ENCODE data around the gene LRP2. TPM values are rescaled to one million over a fixed set of nuclear protein-coding genes. Genes with fewer than 3 reads are reported as not detected.
A peak's percentile ranks its signal among the peaks of the same experiment; 100 is the strongest.

LRP2 gene
- total and polyA plus RNA-seq, 2 donors (not counting 1 experiment from before 2014, with no cell fraction given), result under 0.01 TPM; not detected in 1

- no peaks in the 10 kb centered on the region for H3K4me1 ChIP-seq (ENCODE audit: control insufficient read depth, extremely low read depth, insufficient read depth, low read length)
- no peaks in the 10 kb centered on the region for H3K79me2 ChIP-seq (ENCODE audit: control insufficient read depth, insufficient read depth, low read length)
- no peak overlapping the region for H3K27ac ChIP-seq (ENCODE audit: insufficient read depth, low read length)
- H3K9ac ChIP-seq (ENCODE audit: insufficient read depth, low read length), result no peak overlapping the region
- DNase-seq (ENCODE audit: low read depth in 2 of 2), result peak; percentile 52 to 57
- H3K36me3 ChIP-seq (ENCODE audit: control insufficient read depth, insufficient read depth, low read length), result no peaks in the 10 kb centered on the region
- H4K20me1 ChIP-seq (ENCODE audit: control insufficient read depth, extremely low read depth, insufficient read depth, low read length), result no peaks in the 10 kb centered on the region
- H3K9me3 ChIP-seq (ENCODE audit: control insufficient read depth, insufficient read depth, low read depth, low read length), result no peaks in the 10 kb centered on the region
- no peak overlapping the region for H3K4me3 ChIP-seq (replicated peaks in 1 of 4; ENCODE audit: control extremely low read depth in 1 of 4, insufficient read depth in 1 of 4, low read depth in 3 of 4, low read length in 4 of 4)
- no peaks in the 10 kb centered on the region for H3K27me3 ChIP-seq (ENCODE audit: control insufficient read depth, insufficient read depth, low read length)
- H2AFZ ChIP-seq (ENCODE audit: low read length), result no peak overlapping the region
- H3K4me2 ChIP-seq (ENCODE audit: extremely low read depth, insufficient read depth, low read length), result no peak overlapping the region
- no peak for TF ChIP-seq EZH2 (IDR thresholded peaks at IDR 0.05; ENCODE audit: low read length, missing control alignments)
- TF ChIP-seq CTCF (conservative IDR thresholded peaks at IDR 0.05 in 1 of 2, IDR thresholded peaks at IDR 0.05 in 1 of 2; ENCODE audit: low read depth in 1 of 2, low read length in 2 of 2), result peak; percentile 89 to 94
Observed at GRCh38 chr2:169141713-169142352, 220.5 kb downstream of the LRP2 start.

- H2AFZ ChIP-seq (ENCODE audit: low read length), result no peak overlapping the region
- H3K9me3 ChIP-seq (ENCODE audit: control insufficient read depth, insufficient read depth, low read depth, low read length), result no peaks in the 10 kb centered on the region
- no peaks in the 10 kb centered on the region for H4K20me1 ChIP-seq (ENCODE audit: control insufficient read depth, extremely low read depth, insufficient read depth, low read length)
- TF ChIP-seq CTCF (conservative IDR thresholded peaks at IDR 0.05 in 1 of 2, IDR thresholded peaks at IDR 0.05 in 1 of 2; ENCODE audit: low read depth in 1 of 2, low read length in 2 of 2) (no peak), EZH2 (IDR thresholded peaks at IDR 0.05; ENCODE audit: low read length, missing control alignments) (no peak)
- no peak overlapping the region for H3K4me2 ChIP-seq (ENCODE audit: extremely low read depth, insufficient read depth, low read length)
- H3K4me3 ChIP-seq (replicated peaks in 1 of 4; ENCODE audit: control extremely low read depth in 1 of 4, insufficient read depth in 1 of 4, low read depth in 3 of 4, low read length in 4 of 4), result no peak overlapping the region
- H3K4me1 ChIP-seq (ENCODE audit: control insufficient read depth, extremely low read depth, insufficient read depth, low read length), result no peaks in the 10 kb centered on the region
- H3K36me3 ChIP-seq (ENCODE audit: control insufficient read depth, insufficient read depth, low read length), result no peaks in the 10 kb centered on the region
- no peak for DNase-seq (ENCODE audit: low read depth in 2 of 2)
- H3K27ac ChIP-seq (ENCODE audit: insufficient read depth, low read length), result no peak overlapping the region
- H3K27me3 ChIP-seq (ENCODE audit: control insufficient read depth, insufficient read depth, low read length), result no peaks in the 10 kb centered on the region
- no peak overlapping the region for H3K9ac ChIP-seq (ENCODE audit: insufficient read depth, low read length)
- no peaks in the 10 kb centered on the region for H3K79me2 ChIP-seq (ENCODE audit: control insufficient read depth, insufficient read depth, low read length)
Observed at GRCh38 chr2:169139993-169140767, 222.2 kb downstream of the LRP2 start.

GRCh38 chr2:169139145-169139544, 223.2 kb downstream of the LRP2 start:
- Histone ChIP-seq H3K9me3 (ENCODE audit: control insufficient read depth, insufficient read depth, low read depth, low read length) (no peaks in the 10 kb centered on the region), H2AFZ (ENCODE audit: low read length) (no peak overlapping the region), H3K9ac (ENCODE audit: insufficient read depth, low read length) (no peak overlapping the region), H3K4me3 (replicated peaks in 1 of 4; ENCODE audit: control extremely low read depth in 1 of 4, insufficient read depth in 1 of 4, low read depth in 3 of 4, low read length in 4 of 4) (no peak overlapping the region), H3K4me1 (ENCODE audit: control insufficient read depth, extremely low read depth, insufficient read depth, low read length) (no peaks in the 10 kb centered on the region), H4K20me1 (ENCODE audit: control insufficient read depth, extremely low read depth, insufficient read depth, low read length) (no peaks in the 10 kb centered on the region), H3K36me3 (ENCODE audit: control insufficient read depth, insufficient read depth, low read length) (no peaks in the 10 kb centered on the region), H3K27me3 (ENCODE audit: control insufficient read depth, insufficient read depth, low read length) (no peaks in the 10 kb centered on the region), H3K79me2 (ENCODE audit: control insufficient read depth, insufficient read depth, low read length) (no peaks in the 10 kb centered on the region), H3K4me2 (ENCODE audit: extremely low read depth, insufficient read depth, low read length) (no peak overlapping the region), H3K27ac (ENCODE audit: insufficient read depth, low read length) (no peak overlapping the region)
- DNase-seq (ENCODE audit: low read depth in 2 of 2), result no peak
- TF ChIP-seq EZH2 (IDR thresholded peaks at IDR 0.05; ENCODE audit: low read length, missing control alignments), result no peak
- TF ChIP-seq CTCF (conservative IDR thresholded peaks at IDR 0.05 in 1 of 2, IDR thresholded peaks at IDR 0.05 in 1 of 2; ENCODE audit: low read depth in 1 of 2, low read length in 2 of 2), result no peak
